ENCODE measurements around the gene FGF9. TPM values are rescaled to one million over a fixed set of nuclear protein-coding genes. Genes with fewer than 3 reads are reported as not detected.

FGF9 gene
- total and polyA plus RNA-seq, 4 donors: 0.05 to 1.7 (median 1.3) TPM

DNA sequence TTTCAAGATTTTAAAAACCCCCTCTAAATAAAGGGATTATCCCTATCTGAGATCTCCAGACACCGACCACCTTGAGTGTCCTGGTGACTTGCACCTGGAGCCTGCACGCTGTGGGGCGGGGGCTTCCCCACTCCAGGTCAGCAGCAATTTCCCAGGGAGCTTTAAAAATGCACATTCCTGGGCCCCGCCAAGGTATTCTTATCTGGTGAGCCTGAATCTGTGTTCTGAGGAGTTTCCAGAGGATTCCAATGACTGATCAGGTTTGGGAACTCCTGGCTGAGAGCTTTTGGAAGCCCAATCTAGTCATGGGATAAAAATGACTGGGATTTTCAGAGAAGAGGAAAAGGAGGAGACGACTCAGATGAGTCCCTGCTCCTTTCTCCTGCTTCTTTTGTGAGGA is 66.1 kb downstream of the FGF9 start:
- WGBS, 2 donors: 86 to 88% methylated on average over 5 of the region's 5 CpGs
- Histone ChIP-seq H3K27ac (ENCODE audit: low read depth in 1 of 2, low read length in 1 of 2) (no peak overlapping the region), H3K36me3 (ENCODE audit: control insufficient read depth in 4 of 4, insufficient read depth in 4 of 4, low read length in 4 of 4) (no peaks in the 10 kb centered on the region), H3K9ac (ENCODE audit: insufficient read depth in 1 of 2, low read length in 2 of 2) (no peak overlapping the region), H3K27me3 (ENCODE audit: control insufficient read depth in 3 of 3, insufficient read depth in 3 of 3, low read length in 2 of 3) (no peaks in the 10 kb centered on the region), H3K9me3 (ENCODE audit: control insufficient read depth in 4 of 4, insufficient read depth in 3 of 4, low read length in 3 of 4) (peaks cover 0 to under 1% (median 0%) of the 10 kb centered on the region in 4 donors), H3K4me3 (no peak overlapping the region), H3K4me1 (ENCODE audit: control insufficient read depth in 5 of 5, insufficient read depth in 5 of 5, low read length in 5 of 5) (peaks cover 0 to 11% (median 0%) of the 10 kb centered on the region in 5 donors)
- TF ChIP-seq, protein P1, sequence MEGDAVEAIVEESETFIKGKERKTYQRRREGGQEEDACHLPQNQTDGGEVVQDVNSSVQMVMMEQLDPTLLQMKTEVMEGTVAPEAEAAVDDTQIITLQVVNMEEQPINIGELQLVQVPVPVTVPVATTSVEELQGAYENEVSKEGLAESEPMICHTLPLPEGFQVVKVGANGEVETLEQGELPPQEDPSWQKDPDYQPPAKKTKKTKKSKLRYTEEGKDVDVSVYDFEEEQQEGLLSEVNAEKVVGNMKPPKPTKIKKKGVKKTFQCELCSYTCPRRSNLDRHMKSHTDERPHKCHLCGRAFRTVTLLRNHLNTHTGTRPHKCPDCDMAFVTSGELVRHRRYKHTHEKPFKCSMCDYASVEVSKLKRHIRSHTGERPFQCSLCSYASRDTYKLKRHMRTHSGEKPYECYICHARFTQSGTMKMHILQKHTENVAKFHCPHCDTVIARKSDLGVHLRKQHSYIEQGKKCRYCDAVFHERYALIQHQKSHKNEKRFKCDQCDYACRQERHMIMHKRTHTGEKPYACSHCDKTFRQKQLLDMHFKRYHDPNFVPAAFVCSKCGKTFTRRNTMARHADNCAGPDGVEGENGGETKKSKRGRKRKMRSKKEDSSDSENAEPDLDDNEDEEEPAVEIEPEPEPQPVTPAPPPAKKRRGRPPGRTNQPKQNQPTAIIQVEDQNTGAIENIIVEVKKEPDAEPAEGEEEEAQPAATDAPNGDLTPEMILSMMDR (IDR thresholded peaks at IDR 0.05; ENCODE audit: control extremely low read depth, extremely low read depth): no peak
- no peak for ATAC-seq (ENCODE audit: insufficient read depth, low FRiP score)
- no peak for DNase-seq

DNA sequence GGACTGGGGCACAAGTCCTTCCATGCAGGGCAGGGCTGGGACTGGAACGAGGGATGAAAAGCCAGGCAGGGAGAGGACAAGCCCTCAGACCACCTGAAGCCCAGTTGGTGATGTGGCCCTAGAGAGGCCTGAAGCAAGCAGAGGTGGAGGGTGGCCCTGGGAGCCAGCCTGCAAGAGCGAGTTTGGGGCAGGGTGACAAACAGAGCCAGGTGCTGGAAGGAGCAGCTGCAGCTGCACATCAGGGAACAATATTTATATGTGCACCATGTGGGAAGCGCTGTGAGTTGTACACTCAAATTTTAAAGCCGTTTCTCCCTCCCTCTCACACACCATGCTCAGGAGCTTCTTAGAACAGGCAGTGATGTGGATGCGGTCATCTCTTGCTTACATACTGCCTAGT is 67.8 kb downstream of the FGF9 start:
- Histone ChIP-seq H3K9ac (ENCODE audit: insufficient read depth in 1 of 2, low read length in 2 of 2) (no peak overlapping the region), H3K4me1 (ENCODE audit: control insufficient read depth in 5 of 5, insufficient read depth in 5 of 5, low read length in 5 of 5) (peaks cover 0 to 11% (median 0%) of the 10 kb centered on the region in 5 donors), H3K27ac (ENCODE audit: low read depth in 1 of 2, low read length in 1 of 2) (no peak overlapping the region), H3K27me3 (ENCODE audit: control insufficient read depth in 3 of 3, insufficient read depth in 3 of 3, low read length in 2 of 3) (no peaks in the 10 kb centered on the region), H3K4me3 (no peak overlapping the region), H3K36me3 (ENCODE audit: control insufficient read depth in 4 of 4, insufficient read depth in 4 of 4, low read length in 4 of 4) (no peaks in the 10 kb centered on the region), H3K9me3 (ENCODE audit: control insufficient read depth in 4 of 4, insufficient read depth in 3 of 4, low read length in 3 of 4) (no peaks in the 10 kb centered on the region)
- TF ChIP-seq, protein P1 (IDR thresholded peaks at IDR 0.05; ENCODE audit: control extremely low read depth, extremely low read depth): no peak
- ATAC-seq (ENCODE audit: insufficient read depth, low FRiP score) (no peak), DNase-seq (no peak)
- WGBS, 2 donors: 88 to 89% methylated on average over 5 of the region's 5 CpGs

DNA sequence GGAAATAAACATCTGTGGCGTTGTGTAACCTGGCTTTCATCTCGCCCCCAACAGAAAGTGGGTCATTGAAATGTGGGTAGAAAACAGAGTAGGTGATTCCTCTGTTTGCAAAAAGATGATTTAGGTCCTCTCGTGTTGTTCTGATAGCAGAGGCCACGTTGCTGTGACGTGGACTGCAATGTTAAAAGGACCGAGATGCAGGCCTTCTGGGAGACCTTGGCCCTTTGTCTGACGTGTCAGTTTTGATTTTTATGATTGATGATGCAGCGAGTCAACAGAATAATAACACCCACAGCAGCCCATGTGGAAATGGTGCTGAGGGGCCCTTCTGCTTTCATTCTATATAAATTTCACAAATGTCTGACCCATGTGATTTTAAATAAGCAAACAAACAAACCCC is 68.9 kb downstream of the FGF9 start:
- Histone ChIP-seq H3K4me3 (no peak overlapping the region), H3K9ac (ENCODE audit: insufficient read depth in 1 of 2, low read length in 2 of 2) (no peak overlapping the region), H3K27me3 (ENCODE audit: control insufficient read depth in 3 of 3, insufficient read depth in 3 of 3, low read length in 2 of 3) (no peaks in the 10 kb centered on the region), H3K9me3 (ENCODE audit: control insufficient read depth in 4 of 4, insufficient read depth in 3 of 4, low read length in 3 of 4) (no peaks in the 10 kb centered on the region), H3K4me1 (ENCODE audit: control insufficient read depth in 5 of 5, insufficient read depth in 5 of 5, low read length in 5 of 5) (peaks cover 0 to 11% (median 0%) of the 10 kb centered on the region in 5 donors), H3K27ac (ENCODE audit: low read depth in 1 of 2, low read length in 1 of 2) (no peak overlapping the region), H3K36me3 (ENCODE audit: control insufficient read depth in 4 of 4, insufficient read depth in 4 of 4, low read length in 4 of 4) (no peaks in the 10 kb centered on the region)
- DNase-seq (peak in 1 of 3 donors; percentile 32), ATAC-seq (ENCODE audit: insufficient read depth, low FRiP score) (no peak)
- 53 to 57% methylated on average over 8 of the region's 8 CpGs for WGBS, 2 donors
- TF ChIP-seq, protein P1 (IDR thresholded peaks at IDR 0.05; ENCODE audit: control extremely low read depth, extremely low read depth): no peak

DNA sequence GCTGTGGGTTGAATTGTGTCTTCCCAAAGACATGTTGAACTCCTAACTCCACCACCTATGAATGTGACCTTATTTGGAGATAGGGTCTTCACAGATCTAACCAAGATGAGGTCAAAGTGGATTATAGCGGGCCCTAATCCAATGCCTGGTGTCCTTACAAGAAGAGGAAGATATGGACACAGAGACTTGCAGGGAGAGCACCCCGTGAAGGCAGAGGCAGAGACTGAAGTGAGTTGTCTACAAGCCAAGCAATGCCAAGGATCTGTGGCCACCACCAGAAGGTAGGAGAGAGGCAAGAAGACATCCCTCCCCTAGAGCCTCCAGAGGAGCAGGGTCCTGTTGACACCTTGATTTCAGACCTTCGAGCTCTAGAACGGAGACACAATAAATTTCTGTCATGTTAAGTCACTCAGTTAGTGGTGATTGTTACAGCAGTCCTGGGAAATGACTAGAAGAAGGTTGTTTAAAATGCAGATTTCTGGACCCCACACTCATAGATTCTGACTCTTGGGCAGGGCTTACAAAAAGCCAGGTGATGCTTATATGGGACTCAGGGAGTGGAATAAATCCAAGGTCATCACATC is 70.6 kb downstream of the FGF9 start:
- Histone ChIP-seq H3K27ac (ENCODE audit: low read depth in 1 of 2, low read length in 1 of 2) (no peak overlapping the region), H3K27me3 (ENCODE audit: control insufficient read depth in 3 of 3, insufficient read depth in 3 of 3, low read length in 2 of 3) (no peaks in the 10 kb centered on the region), H3K36me3 (ENCODE audit: control insufficient read depth in 4 of 4, insufficient read depth in 4 of 4, low read length in 4 of 4) (no peaks in the 10 kb centered on the region), H3K9ac (ENCODE audit: insufficient read depth in 1 of 2, low read length in 2 of 2) (no peak overlapping the region), H3K4me3 (no peak overlapping the region), H3K9me3 (ENCODE audit: control insufficient read depth in 4 of 4, insufficient read depth in 3 of 4, low read length in 3 of 4) (no peaks in the 10 kb centered on the region), H3K4me1 (ENCODE audit: control insufficient read depth in 5 of 5, insufficient read depth in 5 of 5, low read length in 5 of 5) (peaks cover 0 to 4% (median 0%) of the 10 kb centered on the region in 5 donors)
- DNase-seq (no peak), ATAC-seq (ENCODE audit: insufficient read depth, low FRiP score) (no peak)
- 86 to 94% methylated on average over 4 of the region's 4 CpGs for WGBS, 2 donors
- TF ChIP-seq, protein P1 (IDR thresholded peaks at IDR 0.05; ENCODE audit: control extremely low read depth, extremely low read depth): no peak
